GM12892 (cell line): Measurements from ENCODE around the gene MCCC1. TPM values are rescaled to one million over a fixed set of nuclear protein-coding genes. Genes with fewer than 3 reads are reported as not detected.

Source experiments
- DNase-seq: peaks from one replicate; pipeline ENCODE4 v3.0.0; 2011; ENCODE audit not compliant: insufficient read length
- FAIRE-seq: peaks from 2 replicates; lab custom pipeline; 2011; peaks lifted over from hg19 to GRCh38; lab: Jason Lieb, UNC
- POLR2A ChIP-seq: IDR thresholded peaks from 2 replicates; pipeline ENCODE4 v1.6.1; 2011; ENCODE audit warnings: low read depth, low read length, control low read depth
- POLR2AphosphoS5 ChIP-seq: IDR thresholded peaks from 2 replicates; pipeline ENCODE4 v1.6.1; 2011; ENCODE audit warnings: low read depth, low read length, control low read depth
- TAF1 ChIP-seq: IDR thresholded peaks from 2 replicates; pipeline ENCODE4 v1.6.1; 2011; ENCODE audit warnings: low read depth, mild to moderate bottlenecking, control low read depth, low read length, borderline replicate concordance
- polyA plus RNA-seq: library from polyadenylated mRNA; unstranded; fragments of >200 nt; gene quantifications from one replicate; pipeline ENCODE4 v1.2.1, GENCODE V29; 2012; ENCODE audit warnings: missing spikeins, inconsistent platforms; ENCODE audit not compliant: missing spikeins

The MCCC1 gene
- polyA plus RNA-seq, result 61.3 TPM

- FAIRE-seq (peak; percentile 97), DNase-seq (peak; percentile 89)
- TF ChIP-seq TAF1 (peak; percentile 62; the same call in 1 of the 2 replicates), POLR2AphosphoS5 (peak; percentile 67; the same call in 1 of the 2 replicates), POLR2A (peak; percentile 89)
These were observed at the start of gene MCCC1 for GRCh38 chr3:183099026-183099837. Gene MCCC1, minus strand, starts transcription at chr3:183099496. Its CDS starts 56 bp downstream, at chr3:183099440.

DNA sequence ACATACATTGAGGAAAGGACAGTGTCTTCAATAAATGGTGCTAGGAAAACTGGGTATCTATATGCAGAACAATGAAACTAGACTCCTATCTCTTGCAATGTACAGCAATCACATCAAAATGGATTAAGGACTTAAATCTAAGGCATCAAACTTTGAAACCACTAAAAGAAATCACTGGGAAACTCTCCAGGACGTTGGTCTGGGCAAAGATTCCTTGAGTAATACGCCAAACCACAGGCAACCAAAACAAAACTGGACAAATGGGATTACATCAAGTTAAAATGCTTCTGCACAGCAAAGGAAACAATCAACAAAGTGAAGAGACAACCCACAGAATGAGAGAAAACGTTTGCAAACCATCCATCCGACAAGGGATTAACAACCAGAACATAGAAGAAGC lies 48.8 kb upstream of the MCCC1 start:
- FAIRE-seq (no peak), DNase-seq (no peak)
- no peak for TF ChIP-seq POLR2A
- no peak for TF ChIP-seq POLR2AphosphoS5
- no peak for TF ChIP-seq TAF1

GRCh38 chr3:183144363-183144762 lies 45.1 kb upstream of the MCCC1 start:
- no peak for TF ChIP-seq POLR2AphosphoS5
- no peak for TF ChIP-seq POLR2A
- no peak for TF ChIP-seq TAF1
- FAIRE-seq, result no peak

GRCh38 chr3:183142199-183142598 lies 42.9 kb upstream of the MCCC1 start:
- no peak for TF ChIP-seq TAF1
- DNase-seq, result no peak
- FAIRE-seq, result no peak

More at GRCh38 chr3:183144363-183144762, 45.1 kb upstream of the MCCC1 start:
- DNase-seq, result no peak

DNA sequence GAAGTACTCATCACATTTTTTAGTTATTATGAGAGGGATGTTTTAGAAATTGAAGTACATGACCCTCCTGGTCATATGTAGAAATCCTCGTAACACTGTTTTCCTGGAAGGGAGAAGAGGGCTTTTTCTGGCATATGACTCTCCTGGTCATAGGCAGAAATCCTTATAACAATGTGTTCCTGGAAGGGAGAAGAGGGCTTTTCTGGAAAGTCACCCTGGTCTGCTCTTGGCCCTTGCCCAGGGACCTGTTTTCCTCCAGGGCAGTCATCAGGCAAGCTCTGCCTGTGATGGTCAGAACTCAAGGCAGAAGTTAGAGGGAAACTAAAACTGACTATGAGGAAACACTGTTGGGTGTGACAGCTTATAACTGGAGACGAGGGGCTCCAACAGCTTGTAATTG lies 35.5 kb upstream of the MCCC1 start:
- TF ChIP-seq POLR2A, result no peak
- TF ChIP-seq POLR2AphosphoS5, result no peak
- no peak for TF ChIP-seq TAF1
- no peak for DNase-seq
- FAIRE-seq, result no peak

- no peak for TF ChIP-seq POLR2A
- TF ChIP-seq POLR2AphosphoS5, result no peak
- TF ChIP-seq TAF1, result no peak
- no peak for FAIRE-seq
- DNase-seq, result no peak
These were observed 33.1 kb upstream of the MCCC1 start for GRCh38 chr3:183132409-183132808.

DNA sequence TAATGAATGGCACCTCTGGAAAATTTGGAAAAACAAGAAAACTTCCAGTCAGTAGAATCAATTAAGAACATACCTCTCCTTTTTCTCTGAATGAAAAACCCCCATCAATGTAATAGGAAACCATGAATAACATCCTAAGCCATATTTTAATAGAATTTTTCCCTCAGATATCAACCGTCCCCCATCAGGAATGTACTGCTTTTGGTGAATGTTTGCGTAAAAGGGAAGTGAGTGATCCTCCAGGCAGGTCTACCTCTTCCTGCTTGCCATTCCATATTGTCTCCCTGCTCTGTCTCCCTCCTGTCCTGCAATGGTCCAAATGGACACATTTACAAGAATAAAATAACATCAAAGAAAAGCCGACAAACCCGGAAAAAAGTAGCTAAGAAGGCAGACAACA lies 32.4 kb upstream of the MCCC1 start:
- FAIRE-seq (no peak), DNase-seq (no peak)
- TF ChIP-seq POLR2AphosphoS5, result no peak
- TF ChIP-seq POLR2A, result no peak
- no peak for TF ChIP-seq TAF1

- no peak for TF ChIP-seq TAF1
- TF ChIP-seq POLR2A, result no peak
- TF ChIP-seq POLR2AphosphoS5, result no peak
- no peak for DNase-seq
- FAIRE-seq, result no peak
These were observed 32.0 kb upstream of the MCCC1 start for GRCh38 chr3:183131186-183131725.

GRCh38 chr3:183129243-183129642 lies 29.9 kb upstream of the MCCC1 start:
- FAIRE-seq, result no peak
- TF ChIP-seq TAF1 (no peak), POLR2A (no peak), POLR2AphosphoS5 (no peak)
- DNase-seq, result no peak

DNA sequence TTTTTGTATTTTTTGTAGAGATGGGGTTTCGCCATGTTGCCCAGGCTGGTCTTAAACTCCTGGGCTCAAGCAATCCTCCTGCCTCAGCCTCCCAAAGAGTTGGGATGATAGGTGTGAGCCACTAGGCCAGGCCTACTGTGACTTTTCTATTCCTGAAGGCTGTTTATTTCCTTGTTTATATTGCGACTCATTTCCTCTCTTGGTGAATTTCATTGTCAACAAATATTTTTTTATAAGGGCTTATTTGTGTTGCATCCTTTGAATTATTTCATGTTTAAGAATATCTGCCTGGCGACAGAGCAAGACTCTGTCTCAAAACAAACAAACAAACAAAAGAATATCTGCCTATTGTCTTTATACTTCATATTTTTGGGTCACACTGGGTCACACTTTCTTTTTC lies 29.4 kb upstream of the MCCC1 start:
- DNase-seq (no peak), FAIRE-seq (no peak)
- no peak for TF ChIP-seq POLR2AphosphoS5
- TF ChIP-seq POLR2A, result no peak
- TF ChIP-seq TAF1, result no peak

- no peak for FAIRE-seq
- TF ChIP-seq POLR2A, result no peak
- TF ChIP-seq TAF1, result no peak
- no peak for TF ChIP-seq POLR2AphosphoS5
- DNase-seq, result no peak
These were observed 24.6 kb upstream of the MCCC1 start for GRCh38 chr3:183123891-183124290.

DNA sequence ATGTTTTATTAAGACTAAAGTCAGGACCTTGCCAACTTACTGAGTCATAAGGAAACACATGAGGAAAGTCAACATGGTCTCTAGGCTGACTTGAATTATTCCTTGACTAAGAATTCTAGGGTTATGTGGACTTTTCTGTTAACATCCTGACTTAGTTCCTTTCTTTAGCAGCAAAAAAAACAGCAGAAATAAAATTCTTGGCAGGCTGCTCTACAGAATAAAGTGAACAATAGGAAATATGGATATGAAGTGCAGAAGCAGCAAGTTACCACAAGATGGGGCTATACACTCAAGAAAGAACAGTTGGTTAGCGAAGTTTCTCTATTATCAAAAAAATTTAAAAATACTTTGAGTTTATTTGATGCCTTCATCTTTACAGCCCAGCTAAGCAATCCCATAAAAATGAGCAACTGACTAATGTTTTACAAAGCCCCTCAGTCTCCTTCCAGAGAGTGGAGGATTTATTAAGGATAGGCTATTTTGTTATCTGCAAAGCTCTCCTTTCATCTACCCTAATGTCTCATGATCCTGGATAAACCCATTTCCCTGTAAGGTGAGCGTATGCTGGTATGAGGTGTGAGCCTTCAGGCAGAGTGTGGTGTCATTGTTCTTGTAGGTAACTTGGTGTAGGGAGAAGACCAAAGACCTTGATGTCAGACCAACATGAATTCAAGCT lies 23.1 kb upstream of the MCCC1 start:
- FAIRE-seq, result peak; percentile 72
- TF ChIP-seq POLR2AphosphoS5, result no peak
- TF ChIP-seq POLR2A, result no peak
- no peak for TF ChIP-seq TAF1
- no peak for DNase-seq
